Activated naive CD4-positive, alpha-beta T cell treated with anti-CD3 and anti-CD28 coated beads, Interleukin-2, amount 50 U/mL, for 16 hours (primary cell): ENCODE measurements around the gene ZMYND10.
A peak's percentile ranks its signal among the peaks of the same experiment; 100 is the strongest.

ENCODE experiments used
- DNase-seq: peaks from one replicate; pipeline ENCODE4 v3.0.0-alpha.2; 2020

Gene ZMYND10

GRCh38 chr3:50342813-50343633, 2.5 kb downstream of the ZMYND10 start:
- no peak for DNase-seq

- DNase-seq: no peak
Measured at GRCh38 chr3:50341996-50342650, 3.4 kb downstream of the ZMYND10 start.

GRCh38 chr3:50341537-50341936, 4.0 kb downstream of the ZMYND10 start:
- DNase-seq: no peak

GRCh38 chr3:50340448-50341329, 4.8 kb downstream of the ZMYND10 start, which contains the start of gene RASSF1:
Gene RASSF1 (minus strand): TSS chr3:50340836. CDS start chr3:50340805, 31 bp downstream.
- DNase-seq: peak; percentile 65

- no peak for DNase-seq
Measured at GRCh38 chr3:50340147-50340447, 5.4 kb downstream of the ZMYND10 start.

- DNase-seq: no peak
Measured at GRCh38 chr3:50339485-50340146, 5.9 kb downstream of the ZMYND10 start.

GRCh38 chr3:50338965-50339364, 6.6 kb downstream of the ZMYND10 start:
- DNase-seq: no peak

- DNase-seq: peak; percentile 96
Measured at GRCh38 chr3:50337175-50337861, 8.2 kb downstream of the ZMYND10 start.

- no peak for DNase-seq
Measured at GRCh38 chr3:50336452-50337174, 8.9 kb downstream of the ZMYND10 start.

GRCh38 chr3:50334339-50335075, 11.0 kb downstream of the ZMYND10 start:
- DNase-seq: no peak

- DNase-seq: no peak
Measured at GRCh38 chr3:50333744-50334328, 11.7 kb downstream of the ZMYND10 start.

GRCh38 chr3:50331364-50331907, 14.1 kb downstream of the ZMYND10 start:
- DNase-seq: no peak

GRCh38 chr3:50330330-50330729, 15.2 kb downstream of the ZMYND10 start:
- DNase-seq: no peak

GRCh38 chr3:50327943-50328691, 17.4 kb downstream of the ZMYND10 start, which contains the start of gene TUSC2:
Gene TUSC2 (minus strand): TSS chr3:50328223. CDS start chr3:50328099, 124 bp downstream.
- DNase-seq: peak; percentile 95

- no peak for DNase-seq
Measured at GRCh38 chr3:50327129-50327528, 18.4 kb downstream of the ZMYND10 start.

GRCh38 chr3:50326182-50326541, 19.4 kb downstream of the ZMYND10 start:
- DNase-seq: no peak

GRCh38 chr3:50325497-50326181, 19.9 kb downstream of the ZMYND10 start:
- no peak for DNase-seq

GRCh38 chr3:50325113-50325480, 20.4 kb downstream of the ZMYND10 start:
- no peak for DNase-seq
